Measurements from ENCODE around the gene SRSF1.
"Not testable (repeated sequence)": the region's sequence is repeated elsewhere in the genome, so short reads cannot be mapped to it uniquely, and the experiment has no call there.

DNA sequence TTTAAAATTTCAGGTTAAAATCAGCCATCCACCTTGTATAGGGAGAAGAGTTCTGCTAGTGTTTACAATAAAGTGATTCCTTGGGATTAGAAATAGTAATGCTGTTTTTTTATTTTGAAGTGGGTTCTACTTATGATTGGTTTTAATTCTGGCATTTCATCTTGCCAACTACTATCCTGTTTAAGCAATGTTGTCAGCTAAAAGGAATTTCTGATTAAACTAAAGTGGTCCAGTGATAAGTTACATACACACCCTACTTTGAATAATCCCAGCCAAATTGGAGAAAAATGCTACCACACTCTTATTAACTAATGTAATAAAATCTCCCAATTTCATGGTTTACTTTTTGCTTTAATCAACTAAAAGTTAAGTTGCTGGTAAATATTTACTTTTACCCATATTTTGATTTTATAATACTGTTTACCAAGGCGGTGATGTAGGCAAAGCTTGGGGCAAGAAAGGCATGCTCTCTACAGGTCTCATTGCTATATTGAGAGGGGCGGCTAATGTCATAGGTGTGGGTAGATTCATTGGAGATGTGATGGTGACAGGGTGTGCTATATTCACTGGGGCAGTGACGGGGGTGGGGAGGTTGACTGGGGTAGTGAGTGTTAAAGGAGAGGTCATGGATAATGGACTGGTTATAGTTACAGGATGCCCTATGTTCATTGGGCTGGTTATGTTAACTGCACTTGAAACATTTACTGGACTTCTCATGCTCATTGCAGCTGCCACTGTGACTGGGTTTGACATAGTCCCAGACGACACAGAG lies 32.8 kb downstream of the SRSF1 start:
- TF ChIP-seq, protein P1, sequence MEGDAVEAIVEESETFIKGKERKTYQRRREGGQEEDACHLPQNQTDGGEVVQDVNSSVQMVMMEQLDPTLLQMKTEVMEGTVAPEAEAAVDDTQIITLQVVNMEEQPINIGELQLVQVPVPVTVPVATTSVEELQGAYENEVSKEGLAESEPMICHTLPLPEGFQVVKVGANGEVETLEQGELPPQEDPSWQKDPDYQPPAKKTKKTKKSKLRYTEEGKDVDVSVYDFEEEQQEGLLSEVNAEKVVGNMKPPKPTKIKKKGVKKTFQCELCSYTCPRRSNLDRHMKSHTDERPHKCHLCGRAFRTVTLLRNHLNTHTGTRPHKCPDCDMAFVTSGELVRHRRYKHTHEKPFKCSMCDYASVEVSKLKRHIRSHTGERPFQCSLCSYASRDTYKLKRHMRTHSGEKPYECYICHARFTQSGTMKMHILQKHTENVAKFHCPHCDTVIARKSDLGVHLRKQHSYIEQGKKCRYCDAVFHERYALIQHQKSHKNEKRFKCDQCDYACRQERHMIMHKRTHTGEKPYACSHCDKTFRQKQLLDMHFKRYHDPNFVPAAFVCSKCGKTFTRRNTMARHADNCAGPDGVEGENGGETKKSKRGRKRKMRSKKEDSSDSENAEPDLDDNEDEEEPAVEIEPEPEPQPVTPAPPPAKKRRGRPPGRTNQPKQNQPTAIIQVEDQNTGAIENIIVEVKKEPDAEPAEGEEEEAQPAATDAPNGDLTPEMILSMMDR (conservative IDR thresholded peaks at IDR 0.05 in 1 of 2, IDR thresholded peaks at IDR 0.05 in 1 of 2; ENCODE audit: low read depth in 1 of 2, low read length in 2 of 2) = not testable (repeated sequence)
- TF ChIP-seq EZH2 (IDR thresholded peaks at IDR 0.05; ENCODE audit: low read length, missing control alignments) = not testable (repeated sequence)

Measured in fibroblast of lung (primary cell).